ENCODE measurements around the gene KLHDC10.

GRCh38 chr7:130021105-130021834 is 49.1 kb upstream of the KLHDC10 start:
- TF ChIP-seq EZH2phosphoT487 (IDR thresholded peaks at IDR 0.05; ENCODE audit: insufficient read depth, low read depth) = no peak
- no peak for TF ChIP-seq EZH2 (IDR thresholded peaks at IDR 0.05; ENCODE audit: insufficient read depth, poor library complexity, severe bottlenecking)
